ENCODE measurements around the gene NCOA5. TPM values are rescaled to one million over a fixed set of nuclear protein-coding genes. Genes with fewer than 3 reads are reported as not detected.

NCOA5 gene
- total RNA-seq, 1 experiment from 2014 or later = 52.5 TPM

DNA sequence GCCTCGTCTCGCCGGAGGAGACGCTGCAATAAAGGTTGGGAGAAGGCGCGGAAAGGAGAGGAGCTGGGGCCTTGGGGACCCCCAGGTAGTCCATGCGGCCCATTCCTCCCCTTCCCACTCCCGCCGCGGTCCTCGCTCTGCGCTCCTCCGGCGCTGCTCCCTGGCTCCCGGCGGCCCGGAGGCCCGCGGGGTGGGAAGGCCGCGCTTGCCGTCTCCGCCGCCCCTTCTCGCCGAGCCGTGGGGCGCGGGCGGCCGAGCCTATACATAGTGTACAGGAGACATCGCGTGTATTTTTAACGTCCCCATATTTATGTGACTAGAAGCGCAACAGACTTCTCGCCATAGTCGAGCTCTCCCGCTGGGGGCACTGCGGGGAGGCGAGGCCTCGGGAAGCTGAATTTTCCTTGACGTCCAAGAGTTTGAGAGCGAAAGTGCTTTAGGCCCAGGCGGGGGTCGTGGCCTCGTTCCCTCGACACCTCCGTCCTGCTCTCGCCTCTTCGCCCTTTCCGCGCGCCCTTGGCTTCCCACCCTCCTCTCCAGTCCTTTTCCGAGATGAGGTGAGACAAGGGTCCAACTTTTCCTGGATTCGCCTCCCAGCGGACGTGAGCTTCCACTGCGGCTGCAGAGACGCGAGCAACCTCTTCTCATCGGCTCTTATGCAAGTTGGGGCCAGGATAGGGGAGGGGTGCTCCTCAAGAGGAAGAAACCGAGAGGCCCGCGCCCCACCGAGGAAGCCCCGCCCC, 31.7 kb downstream of the NCOA5 start:
- TF ChIP-seq, protein P1, sequence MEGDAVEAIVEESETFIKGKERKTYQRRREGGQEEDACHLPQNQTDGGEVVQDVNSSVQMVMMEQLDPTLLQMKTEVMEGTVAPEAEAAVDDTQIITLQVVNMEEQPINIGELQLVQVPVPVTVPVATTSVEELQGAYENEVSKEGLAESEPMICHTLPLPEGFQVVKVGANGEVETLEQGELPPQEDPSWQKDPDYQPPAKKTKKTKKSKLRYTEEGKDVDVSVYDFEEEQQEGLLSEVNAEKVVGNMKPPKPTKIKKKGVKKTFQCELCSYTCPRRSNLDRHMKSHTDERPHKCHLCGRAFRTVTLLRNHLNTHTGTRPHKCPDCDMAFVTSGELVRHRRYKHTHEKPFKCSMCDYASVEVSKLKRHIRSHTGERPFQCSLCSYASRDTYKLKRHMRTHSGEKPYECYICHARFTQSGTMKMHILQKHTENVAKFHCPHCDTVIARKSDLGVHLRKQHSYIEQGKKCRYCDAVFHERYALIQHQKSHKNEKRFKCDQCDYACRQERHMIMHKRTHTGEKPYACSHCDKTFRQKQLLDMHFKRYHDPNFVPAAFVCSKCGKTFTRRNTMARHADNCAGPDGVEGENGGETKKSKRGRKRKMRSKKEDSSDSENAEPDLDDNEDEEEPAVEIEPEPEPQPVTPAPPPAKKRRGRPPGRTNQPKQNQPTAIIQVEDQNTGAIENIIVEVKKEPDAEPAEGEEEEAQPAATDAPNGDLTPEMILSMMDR (IDR thresholded peaks at IDR 0.05; ENCODE audit: insufficient read depth in 1 of 2, low read depth in 1 of 2, low read length in 1 of 2, severe bottlenecking in 1 of 2, unreplicated experiment in 1 of 2) = no peak
- Mint-ChIP-seq H3K4me1 (ENCODE audit: low read depth, unreplicated experiment) (no peaks in the 10 kb centered on the region), H3K27me3 (ENCODE audit: insufficient read depth, unreplicated experiment) (peaks cover 3% of the 10 kb centered on the region), H3K4me3 (ENCODE audit: unreplicated experiment) (no peak overlapping the region), H3K27ac (ENCODE audit: unreplicated experiment) (no peak overlapping the region), H3K36me3 (ENCODE audit: insufficient read depth, unreplicated experiment) (peaks cover 26% of the 10 kb centered on the region), H3K9me3 (ENCODE audit: unreplicated experiment) (no peaks in the 10 kb centered on the region)
- intact Hi-C loops (cut with micrococcal nuclease; ENCODE audit: unreplicated experiment) = no loop called here
- H3K27me3 ChIP-seq (replicated peaks; ENCODE audit: control insufficient read depth, insufficient read depth, low read length) = no peaks in the 10 kb centered on the region
- ChIA-PET POLR2A (no interaction called here), CTCF (interaction anchor here (0.6 to 0.9 kb wide), 2 partner anchors 41 to 88 kb away, joined by 3 read pairs; no protein-coding TSS in a partner anchor)
- peaks cover 5% of the 10 kb centered on the region for H3K36me3 ChIP-seq (ENCODE audit: control insufficient read depth, insufficient read depth, low read length)
- DNase-seq = no peak
- no peaks in the 10 kb centered on the region for H3K9me3 ChIP-seq
- no peaks in the 10 kb centered on the region for H3K4me1 ChIP-seq
- no TSS peak for BruUV-seq (replicated peaks)
- no peak overlapping the region for H3K4me3 ChIP-seq (ENCODE audit: low read depth, low read length)

DNA sequence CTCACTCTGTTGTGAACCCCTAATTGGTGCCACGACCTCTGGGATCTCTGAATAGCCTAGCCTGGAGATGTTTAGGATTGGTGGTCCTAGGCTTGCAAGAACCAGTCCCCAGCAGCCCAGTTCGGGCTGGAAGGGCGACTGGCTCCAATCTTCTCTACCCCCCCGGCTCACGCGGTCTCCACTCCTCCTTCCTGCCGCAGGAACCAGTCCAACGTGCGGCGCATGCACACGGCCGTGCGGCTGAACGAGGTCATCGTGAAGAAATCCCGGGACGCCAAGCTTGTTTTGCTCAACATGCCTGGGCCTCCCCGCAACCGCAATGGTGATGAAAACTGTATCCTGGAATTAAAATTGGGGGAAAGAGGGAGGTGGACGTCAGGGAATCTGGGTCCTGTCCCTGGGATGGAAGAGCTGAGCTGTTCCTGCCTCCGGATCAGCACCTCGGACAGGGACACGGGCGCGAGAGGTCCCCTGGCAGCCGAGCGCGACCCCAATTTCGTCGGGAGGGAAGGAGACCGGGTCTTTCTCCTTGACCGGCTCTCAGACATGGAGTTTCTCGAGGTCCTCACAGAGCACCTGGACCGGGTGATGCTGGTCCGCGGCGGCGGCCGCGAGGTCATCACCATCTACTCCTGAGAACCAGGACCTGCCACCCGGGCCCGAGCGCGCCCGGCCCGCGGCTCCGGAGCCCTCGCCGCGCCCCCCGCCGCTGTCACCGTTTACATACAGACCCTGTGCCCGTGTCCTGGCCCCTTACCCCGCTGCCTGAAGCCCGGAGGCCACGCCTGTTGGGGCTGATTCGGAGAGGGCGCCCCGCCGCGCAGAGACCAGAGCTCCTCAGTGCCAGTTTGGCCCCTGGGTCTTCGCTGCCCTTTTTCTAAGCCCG, 32.5 kb downstream of the NCOA5 start:
- Mint-ChIP-seq H3K27me3 (ENCODE audit: insufficient read depth, unreplicated experiment) (peaks cover 3% of the 10 kb centered on the region), H3K4me1 (ENCODE audit: low read depth, unreplicated experiment) (no peaks in the 10 kb centered on the region), H3K9me3 (ENCODE audit: unreplicated experiment) (no peaks in the 10 kb centered on the region), H3K27ac (ENCODE audit: unreplicated experiment) (no peak overlapping the region), H3K36me3 (ENCODE audit: insufficient read depth, unreplicated experiment) (peaks cover 19% of the 10 kb centered on the region), H3K4me3 (ENCODE audit: unreplicated experiment) (no peak overlapping the region)
- POLR2A ChIA-PET = no interaction called here
- Histone ChIP-seq H3K9me3 (no peaks in the 10 kb centered on the region), H3K36me3 (ENCODE audit: control insufficient read depth, insufficient read depth, low read length) (peaks cover 3% of the 10 kb centered on the region), H3K27me3 (replicated peaks; ENCODE audit: control insufficient read depth, insufficient read depth, low read length) (no peaks in the 10 kb centered on the region), H3K4me1 (no peaks in the 10 kb centered on the region), H3K4me3 (ENCODE audit: low read depth, low read length) (no peak overlapping the region)
- CTCF ChIA-PET = no interaction called here
- DNase-seq = peak in 1 of 2 experiments; percentile 73
- TF ChIP-seq, protein P1 (IDR thresholded peaks at IDR 0.05; ENCODE audit: insufficient read depth in 1 of 2, low read depth in 1 of 2, low read length in 1 of 2, severe bottlenecking in 1 of 2, unreplicated experiment in 1 of 2) = no peak
- intact Hi-C loops (cut with micrococcal nuclease; ENCODE audit: unreplicated experiment) = no loop called here
- BruUV-seq (replicated peaks) = no TSS peak

DNA sequence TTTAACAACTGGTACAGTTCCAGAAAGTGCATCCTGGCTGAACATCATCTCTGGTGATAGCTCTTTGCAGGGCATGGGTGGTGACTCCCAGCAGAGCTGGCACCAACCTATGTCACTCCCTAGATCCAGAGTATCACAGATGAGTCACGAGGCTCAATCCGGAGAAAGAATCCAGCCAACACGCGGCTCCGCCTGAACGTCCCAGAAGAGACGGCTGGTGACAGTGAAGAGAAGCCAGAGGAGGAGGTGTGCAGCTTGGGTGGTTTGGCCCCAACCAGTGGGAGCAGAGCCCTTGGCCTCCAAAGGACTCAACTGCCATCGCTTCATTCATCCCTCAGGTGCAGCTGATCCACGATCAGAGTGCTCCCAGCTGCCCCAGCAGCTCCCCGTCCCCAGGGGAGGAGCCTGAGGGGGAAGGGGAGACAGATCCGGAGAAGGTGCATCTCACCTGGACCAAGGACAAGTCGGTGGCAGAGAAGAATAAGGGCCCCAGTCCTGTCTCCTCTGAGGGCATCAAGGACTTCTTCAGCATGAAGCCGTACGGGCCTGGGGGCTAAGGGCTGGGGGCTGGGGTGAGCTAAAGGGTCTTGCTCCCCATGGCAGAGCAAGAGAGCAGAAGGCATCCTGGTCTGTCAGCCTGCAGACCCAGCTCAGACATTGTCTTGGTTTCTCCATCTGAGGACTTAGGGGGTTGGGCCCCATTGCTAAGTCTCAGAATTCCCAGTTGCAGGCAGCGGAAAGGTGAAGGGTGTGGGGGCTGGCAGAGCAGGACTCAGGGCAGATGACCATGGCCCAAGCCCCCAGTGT, 33.5 kb downstream of the NCOA5 start:
- intact Hi-C loops (cut with micrococcal nuclease; ENCODE audit: unreplicated experiment) = no loop called here
- no peaks in the 10 kb centered on the region; the same call in 1 of the 2 replicates for H3K36me3 ChIP-seq (ENCODE audit: control insufficient read depth, insufficient read depth, low read length)
- peaks cover 9% of the 10 kb centered on the region for H3K36me3 Mint-ChIP-seq (ENCODE audit: insufficient read depth, unreplicated experiment)

More for the DNA sequence above, 33.5 kb downstream of the NCOA5 start:
- TF ChIP-seq, protein P1 (IDR thresholded peaks at IDR 0.05; ENCODE audit: insufficient read depth in 1 of 2, low read depth in 1 of 2, low read length in 1 of 2, severe bottlenecking in 1 of 2, unreplicated experiment in 1 of 2) = no peak
- H3K9me3 ChIP-seq = no peaks in the 10 kb centered on the region
- H3K4me1 ChIP-seq = no peaks in the 10 kb centered on the region
- no peak overlapping the region for H3K4me3 Mint-ChIP-seq (ENCODE audit: unreplicated experiment)
- ChIA-PET POLR2A (no interaction called here), CTCF (interaction anchor here (0.6 kb wide), 1 partner anchor 249 kb away, joined by 3 read pairs; no protein-coding TSS in a partner anchor)
- no peak overlapping the region for H3K27ac Mint-ChIP-seq (ENCODE audit: unreplicated experiment)
- no TSS peak for BruUV-seq (replicated peaks)
- DNase-seq = no peak
- H3K27me3 Mint-ChIP-seq (ENCODE audit: insufficient read depth, unreplicated experiment) = peaks cover 5% of the 10 kb centered on the region
- no peaks in the 10 kb centered on the region for H3K4me1 Mint-ChIP-seq (ENCODE audit: low read depth, unreplicated experiment)
- H3K9me3 Mint-ChIP-seq (ENCODE audit: unreplicated experiment) = no peaks in the 10 kb centered on the region
- H3K27me3 ChIP-seq (replicated peaks; ENCODE audit: control insufficient read depth, insufficient read depth, low read length) = no peaks in the 10 kb centered on the region
- H3K4me3 ChIP-seq (ENCODE audit: low read depth, low read length) = no peak overlapping the region

All from Caco-2 (cell line).